ENCODE data around the gene OLFML2B. TPM values are rescaled to one million over a fixed set of nuclear protein-coding genes. Genes with fewer than 3 reads are reported as not detected.

Gene OLFML2B
- total RNA-seq, 1 experiment from 2014 or later, result not detected

DNA sequence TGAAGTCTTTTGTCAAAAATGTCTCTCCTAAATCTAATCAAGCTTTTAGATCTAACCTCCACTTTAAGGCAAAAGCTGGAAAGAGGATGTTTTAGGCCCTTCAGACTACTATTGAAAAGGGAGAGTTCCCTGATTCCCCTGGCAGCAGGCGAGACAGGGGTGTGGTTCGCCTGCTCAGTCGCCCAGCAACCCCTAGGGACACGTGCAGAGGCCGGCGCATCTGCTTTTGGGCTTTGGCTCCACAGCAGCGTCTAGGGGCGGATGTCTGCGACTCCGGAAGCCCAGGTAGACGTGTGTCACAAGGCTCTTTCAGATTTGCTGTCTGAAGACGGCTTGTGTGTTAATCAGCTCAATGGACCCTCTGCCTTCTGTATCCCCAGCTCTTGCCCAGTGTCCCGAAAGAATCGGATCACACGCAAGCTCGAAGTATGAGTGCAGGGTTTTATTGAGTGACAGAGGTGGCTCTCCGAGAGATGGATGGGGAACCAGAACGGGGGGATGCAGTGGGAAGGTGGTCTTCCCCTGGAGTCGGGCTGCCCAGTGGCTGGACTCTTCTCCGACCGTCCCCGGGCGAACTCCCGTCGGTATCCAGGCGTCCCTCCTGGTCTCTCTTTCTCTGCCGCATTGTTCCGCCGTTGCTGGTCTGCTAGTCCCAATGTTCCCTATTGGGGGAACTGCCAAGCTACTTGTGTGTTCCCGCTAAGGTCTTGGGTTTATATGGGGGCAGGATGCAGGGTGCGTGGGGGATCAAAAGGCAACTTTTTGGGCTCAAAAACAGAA, 45.5 kb downstream of the OLFML2B start:
- no peaks in the 10 kb centered on the region for H4K20me1 ChIP-seq (ENCODE audit: insufficient read depth)
- H2AFZ ChIP-seq, result no peak overlapping the region
- intact Hi-C loops (cut with micrococcal nuclease; ENCODE audit: unreplicated experiment), result no loop called here
- no peak overlapping the region for H3K4me2 ChIP-seq
- no peak for DNase-seq
- H3K9me3 ChIP-seq (ENCODE audit: insufficient read depth, low read depth), result no peaks in the 10 kb centered on the region; the same call in 1 of the 2 replicates
- POLR2A ChIA-PET (ENCODE audit: unreplicated experiment), result no interaction called here
- no peak for TF ChIP-seq EZH2 (IDR thresholded peaks at IDR 0.05; ENCODE audit: low read depth)
- TF ChIP-seq, protein P1, sequence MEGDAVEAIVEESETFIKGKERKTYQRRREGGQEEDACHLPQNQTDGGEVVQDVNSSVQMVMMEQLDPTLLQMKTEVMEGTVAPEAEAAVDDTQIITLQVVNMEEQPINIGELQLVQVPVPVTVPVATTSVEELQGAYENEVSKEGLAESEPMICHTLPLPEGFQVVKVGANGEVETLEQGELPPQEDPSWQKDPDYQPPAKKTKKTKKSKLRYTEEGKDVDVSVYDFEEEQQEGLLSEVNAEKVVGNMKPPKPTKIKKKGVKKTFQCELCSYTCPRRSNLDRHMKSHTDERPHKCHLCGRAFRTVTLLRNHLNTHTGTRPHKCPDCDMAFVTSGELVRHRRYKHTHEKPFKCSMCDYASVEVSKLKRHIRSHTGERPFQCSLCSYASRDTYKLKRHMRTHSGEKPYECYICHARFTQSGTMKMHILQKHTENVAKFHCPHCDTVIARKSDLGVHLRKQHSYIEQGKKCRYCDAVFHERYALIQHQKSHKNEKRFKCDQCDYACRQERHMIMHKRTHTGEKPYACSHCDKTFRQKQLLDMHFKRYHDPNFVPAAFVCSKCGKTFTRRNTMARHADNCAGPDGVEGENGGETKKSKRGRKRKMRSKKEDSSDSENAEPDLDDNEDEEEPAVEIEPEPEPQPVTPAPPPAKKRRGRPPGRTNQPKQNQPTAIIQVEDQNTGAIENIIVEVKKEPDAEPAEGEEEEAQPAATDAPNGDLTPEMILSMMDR (conservative IDR thresholded peaks at IDR 0.05), result no peak
- H3K9me2 ChIP-seq (ENCODE audit: insufficient read depth), result no peaks in the 10 kb centered on the region
- H3K79me2 ChIP-seq (ENCODE audit: low read depth), result no peaks in the 10 kb centered on the region
- H3K27ac ChIP-seq, result no peak overlapping the region
- no peaks in the 10 kb centered on the region for H3K4me1 ChIP-seq (replicated peaks; ENCODE audit: insufficient read depth)
- H3K27me3 ChIP-seq (ENCODE audit: insufficient read depth, low read depth), result peaks cover 26% of the 10 kb centered on the region; the same call in 1 of the 2 replicates
- BruUV-seq (replicated peaks), result no TSS peak
- no peaks in the 10 kb centered on the region for H3F3A ChIP-seq (ENCODE audit: insufficient read depth, low read depth)
- no peaks in the 10 kb centered on the region for H3K36me3 ChIP-seq (ENCODE audit: low read depth)
- CTCF ChIA-PET, result no interaction called here
- H3K4me3 ChIP-seq, result no peak overlapping the region

DNA sequence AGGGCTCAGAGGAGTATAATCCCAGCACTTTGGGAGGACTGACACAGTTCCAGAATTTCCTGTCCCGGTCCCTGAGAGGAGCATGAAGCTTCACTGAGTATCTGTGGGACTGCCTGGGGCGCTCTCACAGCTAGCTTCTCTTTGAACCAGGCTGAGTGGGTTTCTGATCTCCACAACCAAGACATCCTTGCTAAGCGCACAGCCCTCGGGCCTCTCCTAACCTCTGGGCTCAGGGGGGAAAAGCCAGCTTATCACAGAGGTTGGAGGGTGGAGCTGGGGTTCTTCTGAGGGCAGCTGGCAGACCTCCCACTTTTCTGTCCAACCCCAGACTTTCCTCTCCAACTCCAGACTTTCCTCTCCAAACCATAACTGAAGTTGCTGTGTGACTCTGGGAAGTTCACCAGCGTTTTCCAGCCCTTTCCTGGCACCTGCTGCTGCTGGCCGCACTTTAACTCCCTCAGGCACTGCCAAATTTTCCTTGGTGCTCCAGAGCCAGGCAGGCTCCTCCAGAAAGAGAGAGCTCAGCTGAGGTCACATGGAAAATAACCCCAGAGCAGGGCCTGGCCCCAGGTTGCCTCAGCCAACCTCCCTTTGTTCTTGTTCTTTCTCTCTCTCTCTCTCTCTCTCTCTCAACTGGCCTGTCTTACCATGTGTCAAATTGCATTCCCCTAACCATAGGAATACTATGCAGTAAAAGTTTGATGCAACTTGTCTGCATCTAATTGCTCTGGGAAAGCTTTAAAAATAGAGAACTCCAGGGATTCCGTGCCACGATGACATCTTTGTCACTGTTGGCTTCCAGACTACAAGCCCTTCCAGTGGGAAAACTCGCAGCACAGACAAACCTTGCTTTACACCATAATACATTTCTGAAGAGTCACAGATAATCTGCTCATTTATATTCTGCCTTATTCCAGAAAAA, 49.5 kb downstream of the OLFML2B start:
- ChIA-PET POLR2A (ENCODE audit: unreplicated experiment) (no interaction called here), CTCF (no interaction called here)
- no peak overlapping the region for H3K4me2 ChIP-seq
- H3K36me3 ChIP-seq (ENCODE audit: low read depth), result no peaks in the 10 kb centered on the region
- H4K20me1 ChIP-seq (ENCODE audit: insufficient read depth), result no peaks in the 10 kb centered on the region
- H3K4me3 ChIP-seq, result no peak overlapping the region
- H3F3A ChIP-seq (ENCODE audit: insufficient read depth, low read depth), result no peaks in the 10 kb centered on the region
- H3K27me3 ChIP-seq (ENCODE audit: insufficient read depth, low read depth), result peaks cover 26% of the 10 kb centered on the region; the same call in 1 of the 2 replicates
- DNase-seq, result no peak
- H3K27ac ChIP-seq, result no peak overlapping the region
- no peaks in the 10 kb centered on the region for H3K9me2 ChIP-seq (ENCODE audit: insufficient read depth)
- H3K79me2 ChIP-seq (ENCODE audit: low read depth), result no peaks in the 10 kb centered on the region
- no peak overlapping the region for H2AFZ ChIP-seq
- no peak for TF ChIP-seq EZH2 (IDR thresholded peaks at IDR 0.05; ENCODE audit: low read depth)
- TF ChIP-seq, protein P1 (conservative IDR thresholded peaks at IDR 0.05), result no peak
- intact Hi-C loops (cut with micrococcal nuclease; ENCODE audit: unreplicated experiment), result no loop called here
- H3K9me3 ChIP-seq (ENCODE audit: insufficient read depth, low read depth), result no peaks in the 10 kb centered on the region; the same call in 1 of the 2 replicates
- BruUV-seq (replicated peaks), result no TSS peak
- no peaks in the 10 kb centered on the region for H3K4me1 ChIP-seq (replicated peaks; ENCODE audit: insufficient read depth)

DNA sequence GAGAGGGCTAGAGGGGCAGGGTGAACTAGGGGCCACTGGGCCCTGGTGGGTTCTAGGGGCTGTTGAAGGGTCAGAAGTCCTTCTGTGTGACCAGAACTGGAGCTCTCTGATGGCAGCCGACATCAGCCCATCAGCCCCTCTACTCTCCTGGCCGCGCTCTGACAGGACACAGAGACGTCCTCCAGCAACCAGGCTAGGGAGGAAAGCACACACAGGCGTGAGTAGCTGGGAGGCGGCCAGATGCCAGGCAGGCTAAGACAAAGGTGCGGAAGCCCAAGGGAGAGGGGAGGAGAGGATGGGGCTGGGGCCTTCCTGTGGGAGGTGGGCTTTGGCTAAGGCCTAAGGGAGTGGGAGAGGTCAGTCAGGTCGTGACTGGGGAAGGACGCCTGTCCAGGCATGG, 50.8 kb downstream of the OLFML2B start:
- Histone ChIP-seq H2AFZ (no peak overlapping the region), H3K9me2 (ENCODE audit: insufficient read depth) (no peaks in the 10 kb centered on the region), H3K36me3 (ENCODE audit: low read depth) (no peaks in the 10 kb centered on the region), H3K27ac (no peak overlapping the region), H3F3A (ENCODE audit: insufficient read depth, low read depth) (no peaks in the 10 kb centered on the region), H4K20me1 (ENCODE audit: insufficient read depth) (no peaks in the 10 kb centered on the region), H3K4me2 (no peak overlapping the region), H3K27me3 (ENCODE audit: insufficient read depth, low read depth) (peaks cover 22% of the 10 kb centered on the region; the same call in 1 of the 2 replicates), H3K9me3 (ENCODE audit: insufficient read depth, low read depth) (no peaks in the 10 kb centered on the region; the same call in 1 of the 2 replicates), H3K79me2 (ENCODE audit: low read depth) (no peaks in the 10 kb centered on the region), H3K4me1 (replicated peaks; ENCODE audit: insufficient read depth) (no peaks in the 10 kb centered on the region), H3K4me3 (no peak overlapping the region)
- CTCF ChIA-PET, result no interaction called here
- no TSS peak for BruUV-seq (replicated peaks)
- DNase-seq, result no peak
- intact Hi-C loops (cut with micrococcal nuclease; ENCODE audit: unreplicated experiment), result no loop called here
- TF ChIP-seq EZH2 (IDR thresholded peaks at IDR 0.05; ENCODE audit: low read depth), result no peak
- TF ChIP-seq, protein P1 (conservative IDR thresholded peaks at IDR 0.05), result no peak
- POLR2A ChIA-PET (ENCODE audit: unreplicated experiment), result no interaction called here

Measured in PC-9 (cell line).